IMR-90 (cell line): ENCODE data around the gene MYOZ3. TPM values are rescaled to one million over a fixed set of nuclear protein-coding genes. Genes with fewer than 3 reads are reported as not detected.

Source experiments
- ATAC-seq: fragments of 200-7000 bp; cut with Tn5 transposase; 2 replicates; pipeline ENCODE4 v1.9.1; 2020; ENCODE audit warnings: low read depth, mild to moderate bottlenecking, moderate library complexity
- BruUV-seq: library from RNA; stranded (reverse); fragments of 400-500 nt; replicated peaks from 2 replicates; lab custom pipeline; 2021; lab: Mats Ljungman, UMichigan
- CTCF ChIA-PET: fragments of 300-600 bp; formaldehyde crosslinking; extraction: SDS; loops from one replicate; lab custom pipeline; 2021; ENCODE audit warnings: antibody characterized with exemption; lab: Yijun Ruan, JAX
- POLR2A ChIA-PET: fragments of 300-600 bp; sonication (Branson Sonifier 250); formaldehyde crosslinking; loops from one replicate; lab custom pipeline; 2022; ENCODE audit warnings: antibody characterized with exemption; ENCODE audit not compliant: unreplicated experiment; lab: Charles Lee
- DNase-seq: peaks from one replicate; pipeline ENCODE4 v3.0.0; 2013
- H2AFZ ChIP-seq: replicated peaks from 2 replicates; pipeline ENCODE3; 2013; ENCODE audit warnings: low read length, mild to moderate bottlenecking; ENCODE audit not compliant: poor library complexity
- H2AK5ac ChIP-seq: 2 replicates; pipeline ENCODE4 v1.6.1; 2013; ENCODE audit warnings: low read depth, low read length, inconsistent platforms
- H2AK9ac ChIP-seq: replicated peaks from 2 replicates; pipeline ENCODE3; 2013; ENCODE audit warnings: mild to moderate bottlenecking, low read depth, low read length, moderate library complexity; ENCODE audit not compliant: poor library complexity
- H2BK120ac ChIP-seq: 2 replicates; pipeline ENCODE4 v1.6.1; 2013; ENCODE audit warnings: low read depth, low read length, inconsistent platforms
- H2BK15ac ChIP-seq: 3 replicates; pipeline ENCODE4 v1.6.1; 2013; ENCODE audit warnings: low read depth, low read length, inconsistent platforms
- H2BK20ac ChIP-seq: 2 replicates; pipeline ENCODE4 v1.6.1; 2013; ENCODE audit warnings: low read depth, mild to moderate bottlenecking, inconsistent platforms, low read length, moderate library complexity
- H2BK5ac ChIP-seq: 2 replicates; pipeline ENCODE4 v1.6.1; 2013; ENCODE audit warnings: mild to moderate bottlenecking, low read depth, low read length, inconsistent platforms; ENCODE audit not compliant: poor library complexity, severe bottlenecking
- H3K14ac ChIP-seq: replicated peaks from 2 replicates; pipeline ENCODE4 v1.6.1; 2013; ENCODE audit warnings: low read depth, low read length, inconsistent platforms
- H3K18ac ChIP-seq: 2 replicates; pipeline ENCODE4 v1.6.1; 2013; ENCODE audit warnings: low read depth, low read length, control low read depth
- H3K23ac ChIP-seq: 2 replicates; pipeline ENCODE4 v1.6.1; 2013; ENCODE audit warnings: low read depth, low read length, inconsistent platforms
- H3K27ac ChIP-seq: 2 replicates; pipeline ENCODE4 v1.5.1; 2013; ENCODE audit warnings: mild to moderate bottlenecking, control low read depth, low read length; ENCODE audit not compliant: insufficient read depth
- H3K27me3 ChIP-seq: 2 replicates; pipeline ENCODE4 v1.6.1; 2013; ENCODE audit warnings: low read length; ENCODE audit not compliant: control insufficient read depth, insufficient read depth
- H3K36me3 ChIP-seq: 2 replicates; pipeline ENCODE4 v1.6.1; 2013; ENCODE audit warnings: low read length, mixed read lengths; ENCODE audit not compliant: control insufficient read depth, insufficient read depth
- H3K4ac ChIP-seq: 2 replicates; pipeline ENCODE4 v1.6.1; 2013; ENCODE audit warnings: low read depth, low read length, inconsistent platforms
- H3K4me1 ChIP-seq: 2 replicates; pipeline ENCODE4 v1.6.1; 2013; ENCODE audit warnings: low read length, mixed read lengths; ENCODE audit not compliant: control insufficient read depth, insufficient read depth
- H3K4me2 ChIP-seq: 2 replicates; pipeline ENCODE4 v1.6.1; 2013; ENCODE audit warnings: low read depth, mild to moderate bottlenecking, control low read depth, low read length, moderate library complexity
- H3K4me3 ChIP-seq: 2 replicates; pipeline ENCODE4 v1.5.1; 2013; ENCODE audit warnings: low read depth, mild to moderate bottlenecking, control low read depth, low read length, moderate library complexity; ENCODE audit not compliant: insufficient read depth
- H3K56ac ChIP-seq: 2 replicates; pipeline ENCODE4 v1.6.1; 2013; ENCODE audit warnings: low read length, inconsistent platforms; ENCODE audit not compliant: insufficient read depth; ENCODE audit errors: extremely low read depth
- H3K79me1 ChIP-seq, 2 experiments: 2 replicates each; pipeline ENCODE4 v1.6.1; 2013; ENCODE audit warnings: low read length in 2 of 2, inconsistent platforms in 1 of 2, low read depth in 1 of 2
- H3K9ac ChIP-seq: 2 replicates; pipeline ENCODE4 v1.6.1; 2013; ENCODE audit warnings: low read depth, low read length, control low read depth
- H3K9me1 ChIP-seq: 2 replicates; pipeline ENCODE4 v1.6.1; 2013; ENCODE audit warnings: low read length, inconsistent platforms; ENCODE audit not compliant: insufficient read depth
- H3K9me3 ChIP-seq: 2 replicates; pipeline ENCODE4 v1.6.1; 2013; ENCODE audit warnings: low read length; ENCODE audit not compliant: control insufficient read depth, insufficient read depth
- H4K20me1 ChIP-seq: 2 replicates; pipeline ENCODE4 v1.6.1; 2013; ENCODE audit warnings: low read length, inconsistent platforms; ENCODE audit not compliant: insufficient read depth
- H4K5ac ChIP-seq: 2 replicates; pipeline ENCODE4 v1.6.1; 2013; ENCODE audit warnings: mild to moderate bottlenecking, low read depth, low read length, control low read depth
- H4K8ac ChIP-seq, 2 experiments: 2 replicates each; pipeline ENCODE4 v1.6.1; 2013; ENCODE audit warnings: low read depth in 2 of 2, low read length in 2 of 2, control low read depth in 1 of 2, inconsistent platforms in 1 of 2
- H4K91ac ChIP-seq: 2 replicates; pipeline ENCODE4 v1.6.1; 2013; ENCODE audit warnings: low read depth, low read length, inconsistent platforms; ENCODE audit not compliant: insufficient read depth
- CEBPB ChIP-seq: IDR thresholded peaks from 2 replicates; pipeline ENCODE4 v1.6.1; 2012; ENCODE audit warnings: low read depth, low read length, improper control_type of control experiment
- CHD1 ChIP-seq: IDR thresholded peaks from 2 replicates; pipeline ENCODE4 v1.6.1; 2012; ENCODE audit warnings: low read depth, low read length, improper control_type of control experiment
- CTCF ChIP-seq: conservative IDR thresholded peaks from 2 replicates; pipeline ENCODE4 v1.5.1; 2012; ENCODE audit warnings: mild to moderate bottlenecking, low read depth, low read length, improper control_type of control experiment
- ELK1 ChIP-seq: fragments of 150-350 bp; IDR thresholded peaks from 2 replicates; pipeline ENCODE4 v1.6.1; 2016; ENCODE audit warnings: low read depth, mild to moderate bottlenecking, low read length, moderate library complexity, borderline replicate concordance
- FOS ChIP-seq: fragments of 150-350 bp; IDR thresholded peaks from 2 replicates; pipeline ENCODE4 v1.6.1; 2016; ENCODE audit warnings: low read depth, low read length
- MAFK ChIP-seq: IDR thresholded peaks from 2 replicates; pipeline ENCODE4 v1.6.1; 2012; ENCODE audit warnings: low read depth, low read length, improper control_type of control experiment
- MAZ ChIP-seq: IDR thresholded peaks from 2 replicates; pipeline ENCODE4 v1.6.1; 2012; ENCODE audit warnings: low read depth, mild to moderate bottlenecking, low read length, improper control_type of control experiment, moderate library complexity, borderline replicate concordance
- NFE2L2 ChIP-seq: fragments of 150-350 bp; IDR thresholded peaks from 2 replicates; pipeline ENCODE4 v1.6.1; 2016; ENCODE audit warnings: low read depth, mild to moderate bottlenecking, low read length
- RAD21 ChIP-seq: IDR thresholded peaks from 2 replicates; pipeline ENCODE4 v1.6.1; 2012; ENCODE audit warnings: low read length, improper control_type of control experiment
- RCOR1 ChIP-seq: IDR thresholded peaks from 2 replicates; pipeline ENCODE4 v1.6.1; 2012; ENCODE audit warnings: mild to moderate bottlenecking, low read length, improper control_type of control experiment; ENCODE audit not compliant: insufficient replicate concordance
- WGBS, 2 experiments: methylation state at CpG; one replicate each; pipeline versions ENCODE4 v1.1.5 to v1.1.7; 2013; ENCODE audit warnings: missing lambda C conversion rate in 2 of 2; ENCODE audit not compliant: insufficient read length in 1 of 2; ENCODE audit errors: extremely low coverage in 2 of 2; 5-methylcytosine and 5-hydroxymethylcytosine counted together
- dilution Hi-C: fragments of 300-500 bp; cut with HindIII; formaldehyde crosslinking; loops from one replicate; pipeline ENCODE4 v1.14.3; 2018; ENCODE audit warnings: low sequenced_read_pairs; ENCODE audit not compliant: unreplicated experiment
- in situ Hi-C: fragments of 300-500 bp; cut with MboI; formaldehyde crosslinking; loops from 3 replicates; pipeline ENCODE4 v1.14.3; 2019; ENCODE audit warnings: low sequenced_read_pairs, inconsistent platforms, mixed read lengths
- intact Hi-C: fragments of 100-400 bp; cut with micrococcal nuclease; formaldehyde crosslinking; loops from 2 replicates; pipeline ENCODE4 v1.10.0; 2022
- polyA plus RNA-seq, 3 experiments: library from polyadenylated mRNA; depleted of rRNA; stranded (reverse); fragments of >200 nt; gene quantifications; 2 replicates each; pipeline ENCODE4 v1.2.3, GENCODE V29; 2012; ENCODE audit warnings: low replicate concordance in 1 of 3
- total RNA-seq: library from RNA; depleted of rRNA; stranded (reverse); fragments of >200 nt; gene quantifications from 2 replicates; pipeline ENCODE4 v1.2.3, GENCODE V29; 2012

Gene MYOZ3
- total and polyA plus RNA-seq, 2 of the 4 experiments (the other 2 are of a cell fraction), result under 0.01 to 0.24 TPM

GRCh38 chr5:150662731-150663516 lies 1.9 kb downstream of the MYOZ3 start:
- Histone ChIP-seq H3K27me3 (peaks cover 9% of the 10 kb centered on the region), H4K8ac (no peak overlapping the region), H2BK20ac (no peak overlapping the region), H3K18ac (no peak overlapping the region), H4K5ac (no peak overlapping the region), H2BK5ac (no peak overlapping the region), H3K9ac (no peak overlapping the region), H2BK15ac (no peak overlapping the region), H3K4me2 (no peak overlapping the region), H2AFZ (no peak overlapping the region), H4K91ac (no peak overlapping the region), H2AK9ac (no peak overlapping the region), H3K56ac (no peak overlapping the region), H3K9me3 (no peaks in the 10 kb centered on the region), H3K23ac (no peak overlapping the region), H3K27ac (no peak overlapping the region), H3K4me3 (no peak overlapping the region), H2BK120ac (no peak overlapping the region), H2AK5ac (no peak overlapping the region), H3K36me3 (no peaks in the 10 kb centered on the region), H3K14ac (no peak overlapping the region), H3K9me1 (peaks cover 4% of the 10 kb centered on the region; the same call in 1 of the 2 replicates), H4K20me1 (no peaks in the 10 kb centered on the region; the same call in 1 of the 2 replicates), H3K79me1 (no peaks in the 10 kb centered on the region), H3K4ac (no peak overlapping the region), H3K4me1 (peaks cover 12% of the 10 kb centered on the region)
- ATAC-seq (no peak), DNase-seq (no peak)
- WGBS, 2 experiments, result no CpG with 5 or more reads among the region's 4 CpGs
- no TSS peak for BruUV-seq
- in situ Hi-C loops, result no loop called here
- TF ChIP-seq CTCF (no peak), NFE2L2 (no peak), FOS (no peak), CHD1 (no peak), CEBPB (no peak), RAD21 (no peak), MAZ (no peak), MAFK (no peak), ELK1 (no peak), RCOR1 (no peak)
- intact Hi-C loops, result no loop called here
- dilution Hi-C loops, result no loop called here
- ChIA-PET CTCF (interaction anchor here (0.7 kb wide), 1 partner anchor 101 kb away, joined by 3 read pairs; no protein-coding TSS in a partner anchor), POLR2A (no interaction called here)
